SK-N-SH (cell line): ENCODE measurements around the gene TOP3A. TPM values are rescaled to one million over a fixed set of nuclear protein-coding genes. Genes with fewer than 3 reads are reported as not detected.

Experiments used
- CTCF ChIA-PET: fragments of 300-600, 350-600 bp; formaldehyde crosslinking; extraction: SDS; loops from one replicate; lab custom pipeline; 2021; lab: Yijun Ruan, JAX
- POLR2A ChIA-PET: fragments of 350-600 bp; sonication (Branson Sonifier 250); formaldehyde crosslinking; extraction: SDS; loops from one replicate; lab custom pipeline; 2020; ENCODE audit warnings: antibody characterized with exemption, inconsistent platforms; lab: Yijun Ruan, JAX
- DNase-seq: peaks from one replicate; pipeline ENCODE4 v3.0.0; 2012
- H2AFZ ChIP-seq: fragments of 200-600 bp; sonication (generic); 2 replicates; pipeline ENCODE4 v1.8.1; 2016; ENCODE audit warnings: antibody characterized with exemption, mild to moderate bottlenecking, low read depth
- H3F3A ChIP-seq: fragments of 200-600 bp; sonication (generic); replicated peaks from 2 replicates; pipeline ENCODE3; 2016; ENCODE audit warnings: antibody characterized with exemption, mild to moderate bottlenecking; ENCODE audit not compliant: insufficient read depth
- H3K27ac ChIP-seq, 2 experiments: fragments of 200-500 bp in 1 of 2; fragments of 200-600 bp in 1 of 2; sonication (Bioruptor generic) in 1 of 2; sonication (generic), shearing (Covaris generic) in 1 of 2; 2 replicates each; pipeline versions ENCODE4 v1.5.1 to v1.6.1; 2014 to 2016; ENCODE audit warnings: low read depth in 2 of 2, inconsistent platforms in 1 of 2, low read length in 1 of 2, mild to moderate bottlenecking in 1 of 2, mixed read lengths in 1 of 2
- H3K27me3 ChIP-seq: fragments of 200-600 bp; sonication (generic), shearing (Covaris generic); 2 replicates; pipeline ENCODE4 v1.6.1; 2016; ENCODE audit warnings: mixed run types; ENCODE audit not compliant: insufficient read depth
- H3K36me3 ChIP-seq, 2 experiments: fragments of 200-500 bp in 1 of 2; fragments of 200-600 bp in 1 of 2; sonication (Bioruptor generic) in 1 of 2; sonication (generic) in 1 of 2; replicated peaks in 1 of 2; 2 replicates each; pipeline versions ENCODE3 to v1.5.1; 2014 to 2016; ENCODE audit warnings: low read length in 1 of 2, mild to moderate bottlenecking in 1 of 2; ENCODE audit not compliant: insufficient read depth in 2 of 2, control insufficient read depth in 1 of 2
- H3K4me1 ChIP-seq, 2 experiments: fragments of 200-500 bp in 1 of 2; fragments of 200-600 bp in 1 of 2; sonication (Bioruptor generic) in 1 of 2; sonication (generic), shearing (Covaris generic) in 1 of 2; 2 replicates each; pipeline versions ENCODE4 v1.5.1 to v1.6.1; 2014 to 2016; ENCODE audit warnings: low read depth in 1 of 2, low read length in 1 of 2, mixed run types in 1 of 2; ENCODE audit not compliant: insufficient read depth in 2 of 2, control insufficient read depth in 1 of 2
- H3K4me2 ChIP-seq: fragments of 200-600 bp; sonication (generic), shearing (Covaris generic); 2 replicates; pipeline ENCODE4 v1.6.1; 2017; ENCODE audit warnings: mixed run types
- H3K4me3 ChIP-seq, 2 experiments: fragments of 200-500 bp in 1 of 2; fragments of 200-600 bp in 1 of 2; sonication (Bioruptor generic) in 1 of 2; sonication (generic), shearing (Covaris generic) in 1 of 2; 2 replicates each; pipeline versions ENCODE4 v1.5.1 to v1.8.1; 2014 to 2016; ENCODE audit warnings: low read depth in 2 of 2, inconsistent platforms in 1 of 2, low read length in 1 of 2, mild to moderate bottlenecking in 1 of 2, mixed read lengths in 1 of 2, moderate library complexity in 1 of 2
- H3K79me2 ChIP-seq: fragments of 200-600 bp; sonication (generic); 2 replicates; pipeline ENCODE4 v1.8.1; 2017; ENCODE audit warnings: mild to moderate bottlenecking; ENCODE audit not compliant: insufficient read depth
- H3K9ac ChIP-seq: fragments of 200-600 bp; sonication (generic); 2 replicates; pipeline ENCODE4 v1.6.1; 2017; ENCODE audit warnings: mixed run types
- H3K9me2 ChIP-seq: fragments of 200-600 bp; sonication (generic); 2 replicates; pipeline ENCODE4 v1.6.1; 2017; ENCODE audit warnings: mixed run types
- H3K9me3 ChIP-seq: fragments of 200-600 bp; sonication (generic); 2 replicates; pipeline ENCODE4 v1.6.1; 2017; ENCODE audit warnings: mixed run types, mild to moderate bottlenecking, moderate library complexity
- H4K20me1 ChIP-seq: fragments of 200-600 bp; sonication (generic); 2 replicates; pipeline ENCODE4 v1.6.1; 2017; ENCODE audit warnings: mild to moderate bottlenecking, mixed run types; ENCODE audit not compliant: insufficient read depth
- EP300 ChIP-seq, 2 experiments: IDR thresholded peaks; 2 replicates each; pipeline versions ENCODE4 v1.4.0 to v1.6.1; 2012; ENCODE audit warnings: borderline replicate concordance in 1 of 2, low read depth in 1 of 2, low read length in 1 of 2
- MXI1 ChIP-seq: IDR thresholded peaks from 2 replicates; pipeline ENCODE4 v1.6.1; 2012; ENCODE audit warnings: mild to moderate bottlenecking, low read depth, low read length, improper control_type of control experiment
- RCOR1 ChIP-seq: fragments of 150-350 bp; IDR thresholded peaks from 2 replicates; pipeline ENCODE4 v1.6.1; 2017; ENCODE audit warnings: antibody characterized with exemption, low read length
- RFX5 ChIP-seq: IDR thresholded peaks from 2 replicates; pipeline ENCODE4 v1.6.1; 2012; ENCODE audit warnings: mild to moderate bottlenecking, improper control_type of control experiment, low read length
- RXRA ChIP-seq: IDR thresholded peaks from 2 replicates; pipeline ENCODE4 v1.4.0; 2012; ENCODE audit warnings: low read depth, mild to moderate bottlenecking, borderline replicate concordance
- TCF12 ChIP-seq: IDR thresholded peaks from 2 replicates; pipeline ENCODE4 v1.4.0; 2012
- WGBS: methylation state at CpG from one replicate; pipeline ENCODE4 v1.1.6; 2017; ENCODE audit warnings: low lambda C conversion rate; 5-methylcytosine and 5-hydroxymethylcytosine counted together
- polyA plus RNA-seq, 3 experiments: library from polyadenylated mRNA; depleted of rRNA; stranded (reverse); fragments of >200 nt; gene quantifications; 2 replicates each; pipeline ENCODE4 v1.2.3, GENCODE V29; 2012
- TF ChIP-seq, protein P1 (sequence below): fragments of 200-600 bp; sonication (generic); IDR thresholded peaks from 2 replicates; pipeline ENCODE4 v1.6.1; 2017; ENCODE audit warnings: antibody characterized with exemption, mild to moderate bottlenecking, moderate library complexity
- TF ChIP-seq, protein P2 (sequence below): fragments of 150-350 bp; IDR thresholded peaks from 2 replicates; pipeline ENCODE4 v1.6.1; 2016; ENCODE audit warnings: mild to moderate bottlenecking, low read depth, low read length
- TF ChIP-seq, protein P3 (sequence below): fragments of 150-350 bp; IDR thresholded peaks from 2 replicates; pipeline ENCODE4 v1.6.1; 2017; ENCODE audit warnings: antibody characterized with exemption, low read length, low read depth, borderline replicate concordance
- TF ChIP-seq, protein P4 (sequence below): IDR thresholded peaks from 2 replicates; pipeline ENCODE4 v1.4.0; 2012; ENCODE audit warnings: low read depth, borderline replicate concordance
- TF ChIP-seq, protein P5 (sequence below): IDR thresholded peaks from 2 replicates; pipeline ENCODE4 v1.6.1; 2012; ENCODE audit warnings: mild to moderate bottlenecking, low read depth, low read length, moderate library complexity
- TF ChIP-seq, protein P6 (sequence below): IDR thresholded peaks from 2 replicates; pipeline ENCODE4 v1.4.0; 2012; ENCODE audit warnings: low read depth

TOP3A gene
- polyA plus RNA-seq, 1 of the 3 experiments (the other 2 are of a cell fraction), result 14.7 TPM

DNA sequence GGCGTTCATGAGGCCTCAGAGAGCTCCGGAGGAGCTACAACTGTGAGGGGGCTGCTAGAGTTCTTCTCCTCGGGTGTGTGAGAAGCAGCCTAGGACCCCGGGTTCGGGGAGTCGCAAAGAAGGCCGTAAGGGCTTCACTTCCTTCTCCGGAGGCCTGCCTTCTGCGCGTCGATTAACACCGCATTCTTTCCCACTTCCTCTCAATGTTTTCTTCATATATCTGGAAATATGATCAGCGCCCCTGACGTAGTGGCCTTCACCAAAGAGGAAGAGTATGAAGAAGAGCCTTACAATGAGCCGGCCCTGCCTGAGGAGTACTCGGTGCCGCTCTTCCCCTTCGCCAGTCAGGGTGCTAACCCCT, 748 bp upstream of the TOP3A start:
- POLR2A ChIA-PET, result no interaction called here
- Histone ChIP-seq H3K9me3 (no peaks in the 10 kb centered on the region), H3K9ac (peak overlapping the region; percentile 85), H3K4me2 (peak overlapping the region; percentile 86), H3K4me3 (peak overlapping the region; percentile 84 to 94), H3F3A (no peaks in the 10 kb centered on the region), H2AFZ (peak overlapping the region; percentile 72; the same call in 1 of the 2 replicates), H3K9me2 (no peaks in the 10 kb centered on the region), H3K27me3 (no peaks in the 10 kb centered on the region), H3K4me1 (peaks cover 22 to 49% of the 10 kb centered on the region in 2 experiments; a peak in 2 of 4 replicates), H3K79me2 (peaks cover 95% of the 10 kb centered on the region), H3K36me3 (peaks cover 36 to 42% of the 10 kb centered on the region in 2 experiments), H3K27ac (peak overlapping the region; percentile 69 to 92), H4K20me1 (peaks cover 44% of the 10 kb centered on the region)
- CTCF ChIA-PET, result no interaction called here
- TF ChIP-seq RFX5 (no peak), EP300 (IDR thresholded peaks at IDR 0.05; ENCODE audit: borderline replicate concordance in 1 of 2, low read depth in 1 of 2, low read length in 1 of 2) (no peak)
- no peak for DNase-seq
- 8% methylated on average over 18 of the region's 18 CpGs for WGBS

GRCh38 chr17:18314059-18314730, 599 bp downstream of the TOP3A start:
- WGBS, result 3% methylated on average over 13 of the region's 39 CpGs
- Histone ChIP-seq H3K4me2 (peak overlapping the region; percentile 86), H3K4me3 (peak overlapping the region; percentile 84 to 94), H4K20me1 (peaks cover 30% of the 10 kb centered on the region), H3K27ac (peak overlapping the region; percentile 69 to 92; a peak in 3 of 4 replicates), H3F3A (no peaks in the 10 kb centered on the region), H3K9me3 (no peaks in the 10 kb centered on the region), H2AFZ (peak overlapping the region; percentile 70; the same call in 1 of the 2 replicates), H3K36me3 (peaks cover 34 to 36% of the 10 kb centered on the region in 2 experiments), H3K9ac (peak overlapping the region; percentile 85), H3K27me3 (no peaks in the 10 kb centered on the region), H3K9me2 (no peaks in the 10 kb centered on the region), H3K79me2 (peaks cover 95% of the 10 kb centered on the region), H3K4me1 (peaks cover 22 to 43% of the 10 kb centered on the region in 2 experiments; a peak in 2 of 4 replicates)
- CTCF ChIA-PET, result interaction anchor here (0.5 kb wide), 1 partner anchor 22 kb away, joined by 3 read pairs; no protein-coding TSS in a partner anchor
- POLR2A ChIA-PET, result interaction anchor here (1.0 kb wide), 1 partner anchor 12 kb away, joined by 3 read pairs; no protein-coding TSS in a partner anchor
- TF ChIP-seq, protein P1, sequence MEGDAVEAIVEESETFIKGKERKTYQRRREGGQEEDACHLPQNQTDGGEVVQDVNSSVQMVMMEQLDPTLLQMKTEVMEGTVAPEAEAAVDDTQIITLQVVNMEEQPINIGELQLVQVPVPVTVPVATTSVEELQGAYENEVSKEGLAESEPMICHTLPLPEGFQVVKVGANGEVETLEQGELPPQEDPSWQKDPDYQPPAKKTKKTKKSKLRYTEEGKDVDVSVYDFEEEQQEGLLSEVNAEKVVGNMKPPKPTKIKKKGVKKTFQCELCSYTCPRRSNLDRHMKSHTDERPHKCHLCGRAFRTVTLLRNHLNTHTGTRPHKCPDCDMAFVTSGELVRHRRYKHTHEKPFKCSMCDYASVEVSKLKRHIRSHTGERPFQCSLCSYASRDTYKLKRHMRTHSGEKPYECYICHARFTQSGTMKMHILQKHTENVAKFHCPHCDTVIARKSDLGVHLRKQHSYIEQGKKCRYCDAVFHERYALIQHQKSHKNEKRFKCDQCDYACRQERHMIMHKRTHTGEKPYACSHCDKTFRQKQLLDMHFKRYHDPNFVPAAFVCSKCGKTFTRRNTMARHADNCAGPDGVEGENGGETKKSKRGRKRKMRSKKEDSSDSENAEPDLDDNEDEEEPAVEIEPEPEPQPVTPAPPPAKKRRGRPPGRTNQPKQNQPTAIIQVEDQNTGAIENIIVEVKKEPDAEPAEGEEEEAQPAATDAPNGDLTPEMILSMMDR, result no peak
- TF ChIP-seq RCOR1, result no peak
- TF ChIP-seq, protein P2, sequence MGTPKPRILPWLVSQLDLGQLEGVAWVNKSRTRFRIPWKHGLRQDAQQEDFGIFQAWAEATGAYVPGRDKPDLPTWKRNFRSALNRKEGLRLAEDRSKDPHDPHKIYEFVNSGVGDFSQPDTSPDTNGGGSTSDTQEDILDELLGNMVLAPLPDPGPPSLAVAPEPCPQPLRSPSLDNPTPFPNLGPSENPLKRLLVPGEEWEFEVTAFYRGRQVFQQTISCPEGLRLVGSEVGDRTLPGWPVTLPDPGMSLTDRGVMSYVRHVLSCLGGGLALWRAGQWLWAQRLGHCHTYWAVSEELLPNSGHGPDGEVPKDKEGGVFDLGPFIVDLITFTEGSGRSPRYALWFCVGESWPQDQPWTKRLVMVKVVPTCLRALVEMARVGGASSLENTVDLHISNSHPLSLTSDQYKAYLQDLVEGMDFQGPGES, result no peak
- no peak for TF ChIP-seq TCF12
- TF ChIP-seq, protein P3, sequence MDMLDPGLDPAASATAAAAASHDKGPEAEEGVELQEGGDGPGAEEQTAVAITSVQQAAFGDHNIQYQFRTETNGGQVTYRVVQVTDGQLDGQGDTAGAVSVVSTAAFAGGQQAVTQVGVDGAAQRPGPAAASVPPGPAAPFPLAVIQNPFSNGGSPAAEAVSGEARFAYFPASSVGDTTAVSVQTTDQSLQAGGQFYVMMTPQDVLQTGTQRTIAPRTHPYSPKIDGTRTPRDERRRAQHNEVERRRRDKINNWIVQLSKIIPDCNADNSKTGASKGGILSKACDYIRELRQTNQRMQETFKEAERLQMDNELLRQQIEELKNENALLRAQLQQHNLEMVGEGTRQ, result no peak
- TF ChIP-seq MXI1, result no peak
- no peak for TF ChIP-seq RXRA
- TF ChIP-seq, protein P4, sequence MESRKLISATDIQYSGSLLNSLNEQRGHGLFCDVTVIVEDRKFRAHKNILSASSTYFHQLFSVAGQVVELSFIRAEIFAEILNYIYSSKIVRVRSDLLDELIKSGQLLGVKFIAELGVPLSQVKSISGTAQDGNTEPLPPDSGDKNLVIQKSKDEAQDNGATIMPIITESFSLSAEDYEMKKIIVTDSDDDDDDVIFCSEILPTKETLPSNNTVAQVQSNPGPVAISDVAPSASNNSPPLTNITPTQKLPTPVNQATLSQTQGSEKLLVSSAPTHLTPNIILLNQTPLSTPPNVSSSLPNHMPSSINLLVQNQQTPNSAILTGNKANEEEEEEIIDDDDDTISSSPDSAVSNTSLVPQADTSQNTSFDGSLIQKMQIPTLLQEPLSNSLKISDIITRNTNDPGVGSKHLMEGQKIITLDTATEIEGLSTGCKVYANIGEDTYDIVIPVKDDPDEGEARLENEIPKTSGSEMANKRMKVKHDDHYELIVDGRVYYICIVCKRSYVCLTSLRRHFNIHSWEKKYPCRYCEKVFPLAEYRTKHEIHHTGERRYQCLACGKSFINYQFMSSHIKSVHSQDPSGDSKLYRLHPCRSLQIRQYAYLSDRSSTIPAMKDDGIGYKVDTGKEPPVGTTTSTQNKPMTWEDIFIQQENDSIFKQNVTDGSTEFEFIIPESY, result no peak
- TF ChIP-seq, protein P5, sequence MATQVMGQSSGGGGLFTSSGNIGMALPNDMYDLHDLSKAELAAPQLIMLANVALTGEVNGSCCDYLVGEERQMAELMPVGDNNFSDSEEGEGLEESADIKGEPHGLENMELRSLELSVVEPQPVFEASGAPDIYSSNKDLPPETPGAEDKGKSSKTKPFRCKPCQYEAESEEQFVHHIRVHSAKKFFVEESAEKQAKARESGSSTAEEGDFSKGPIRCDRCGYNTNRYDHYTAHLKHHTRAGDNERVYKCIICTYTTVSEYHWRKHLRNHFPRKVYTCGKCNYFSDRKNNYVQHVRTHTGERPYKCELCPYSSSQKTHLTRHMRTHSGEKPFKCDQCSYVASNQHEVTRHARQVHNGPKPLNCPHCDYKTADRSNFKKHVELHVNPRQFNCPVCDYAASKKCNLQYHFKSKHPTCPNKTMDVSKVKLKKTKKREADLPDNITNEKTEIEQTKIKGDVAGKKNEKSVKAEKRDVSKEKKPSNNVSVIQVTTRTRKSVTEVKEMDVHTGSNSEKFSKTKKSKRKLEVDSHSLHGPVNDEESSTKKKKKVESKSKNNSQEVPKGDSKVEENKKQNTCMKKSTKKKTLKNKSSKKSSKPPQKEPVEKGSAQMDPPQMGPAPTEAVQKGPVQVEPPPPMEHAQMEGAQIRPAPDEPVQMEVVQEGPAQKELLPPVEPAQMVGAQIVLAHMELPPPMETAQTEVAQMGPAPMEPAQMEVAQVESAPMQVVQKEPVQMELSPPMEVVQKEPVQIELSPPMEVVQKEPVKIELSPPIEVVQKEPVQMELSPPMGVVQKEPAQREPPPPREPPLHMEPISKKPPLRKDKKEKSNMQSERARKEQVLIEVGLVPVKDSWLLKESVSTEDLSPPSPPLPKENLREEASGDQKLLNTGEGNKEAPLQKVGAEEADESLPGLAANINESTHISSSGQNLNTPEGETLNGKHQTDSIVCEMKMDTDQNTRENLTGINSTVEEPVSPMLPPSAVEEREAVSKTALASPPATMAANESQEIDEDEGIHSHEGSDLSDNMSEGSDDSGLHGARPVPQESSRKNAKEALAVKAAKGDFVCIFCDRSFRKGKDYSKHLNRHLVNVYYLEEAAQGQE, result no peak
- TF ChIP-seq, protein P6, sequence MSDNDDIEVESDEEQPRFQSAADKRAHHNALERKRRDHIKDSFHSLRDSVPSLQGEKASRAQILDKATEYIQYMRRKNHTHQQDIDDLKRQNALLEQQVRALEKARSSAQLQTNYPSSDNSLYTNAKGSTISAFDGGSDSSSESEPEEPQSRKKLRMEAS, result no peak; the same call in 1 of the 2 replicates
- DNase-seq, result no peak
